ENCODE data around the gene CNKSR3.

CNKSR3 gene

GRCh38 chr6:154513601-154514320 lies 3.3 kb upstream of the CNKSR3 start:
- Mint-ChIP-seq H3K4me1 (peaks cover 9% of the 10 kb centered on the region), H3K4me3 (no peak overlapping the region), H3K36me3 (no peaks in the 10 kb centered on the region), H3K9me3 (no peaks in the 10 kb centered on the region), H3K27me3 (peaks cover 71% of the 10 kb centered on the region), H3K27ac (no peak overlapping the region)
- no peak for ATAC-seq

DNA sequence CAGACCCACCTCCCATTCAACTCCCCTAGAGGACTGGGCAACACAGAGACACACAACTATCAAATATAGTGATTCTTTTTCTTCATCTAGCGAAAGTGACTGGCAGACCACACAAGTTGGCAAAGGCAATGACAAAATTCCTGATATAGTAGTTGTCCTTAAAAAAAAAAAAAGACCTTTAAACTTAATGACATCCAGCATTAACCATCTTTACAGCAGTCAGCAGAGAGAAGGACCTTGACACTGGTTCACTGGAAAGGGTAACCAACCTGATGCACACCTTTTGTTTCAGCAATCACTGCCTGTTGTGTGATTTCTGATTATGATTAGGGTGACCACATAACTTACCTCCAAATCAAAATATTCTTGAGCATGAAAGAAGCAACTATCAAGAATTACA lies 1.7 kb upstream of the CNKSR3 start:
- Mint-ChIP-seq H3K27me3 (peaks cover 78% of the 10 kb centered on the region), H3K9me3 (no peaks in the 10 kb centered on the region), H3K4me3 (no peak overlapping the region), H3K4me1 (peaks cover 9% of the 10 kb centered on the region), H3K27ac (no peak overlapping the region), H3K36me3 (no peaks in the 10 kb centered on the region)
- no peak for ATAC-seq

DNA sequence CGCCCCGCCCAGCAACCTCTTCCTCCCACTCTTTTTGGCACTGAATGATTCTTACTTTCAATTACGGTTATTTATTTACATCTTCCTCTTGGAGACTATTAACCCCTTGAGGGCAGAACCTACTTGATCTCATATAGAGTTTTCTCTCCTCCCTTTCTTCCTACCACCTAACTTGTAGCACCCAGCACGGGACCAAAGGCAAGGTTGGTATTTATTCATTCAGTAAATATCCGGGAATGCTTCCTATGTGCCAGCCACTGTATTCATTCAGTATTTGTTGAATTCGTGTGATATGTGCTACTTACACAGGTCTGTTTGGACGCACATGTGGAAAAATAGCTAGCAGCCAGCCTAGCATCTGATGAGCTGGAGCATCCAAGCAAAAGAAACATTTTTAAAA lies 1.3 kb upstream of the CNKSR3 start:
- Mint-ChIP-seq H3K27me3 (peaks cover 80% of the 10 kb centered on the region), H3K27ac (no peak overlapping the region), H3K4me3 (no peak overlapping the region), H3K36me3 (no peaks in the 10 kb centered on the region), H3K4me1 (peaks cover 9% of the 10 kb centered on the region), H3K9me3 (no peaks in the 10 kb centered on the region)
- ATAC-seq: no peak

DNA sequence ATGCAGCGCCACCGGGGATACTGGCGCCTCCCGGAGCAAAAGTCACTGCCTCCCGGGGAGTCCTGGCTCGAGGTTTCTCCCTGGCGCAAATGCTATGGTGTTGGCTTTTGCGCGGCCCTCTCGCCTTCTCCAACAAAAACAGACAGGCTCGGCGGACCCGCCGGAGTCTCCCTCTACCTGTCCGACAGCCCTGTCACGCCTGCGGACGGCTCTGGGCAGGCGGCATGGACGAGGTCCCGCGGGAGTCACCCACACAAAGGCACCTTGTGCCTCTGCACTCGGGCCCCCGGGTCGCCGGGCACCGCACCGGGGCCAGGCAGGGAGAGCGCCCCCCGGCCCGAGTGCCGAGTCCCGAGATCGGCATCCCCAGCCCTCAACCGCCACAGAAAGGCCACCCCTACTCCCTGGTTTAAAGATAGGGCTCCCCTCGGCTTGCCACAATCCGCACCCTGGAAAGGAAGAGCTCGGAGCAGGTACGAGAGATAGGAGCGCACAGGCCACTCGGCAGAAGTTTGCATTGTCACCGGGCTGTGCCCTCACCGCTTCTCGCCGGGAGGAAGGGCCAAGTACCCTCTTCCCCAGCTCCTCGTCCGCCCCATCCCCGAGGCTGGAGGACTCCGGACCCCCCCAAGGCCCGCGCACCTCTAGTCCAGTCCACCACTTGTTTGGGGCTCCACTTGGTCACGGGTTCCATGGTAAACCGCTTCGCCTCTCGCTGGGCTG lies 903 bp downstream of the CNKSR3 start:
- ATAC-seq: peak; percentile 10
- H3K9me3 Mint-ChIP-seq: no peaks in the 10 kb centered on the region
- peak overlapping the region; percentile 50 for H3K4me3 Mint-ChIP-seq
- H3K27ac Mint-ChIP-seq: no peak overlapping the region
- H3K36me3 Mint-ChIP-seq: no peaks in the 10 kb centered on the region
- H3K27me3 Mint-ChIP-seq: peaks cover 76% of the 10 kb centered on the region
- H3K4me1 Mint-ChIP-seq: peaks cover 9% of the 10 kb centered on the region

DNA sequence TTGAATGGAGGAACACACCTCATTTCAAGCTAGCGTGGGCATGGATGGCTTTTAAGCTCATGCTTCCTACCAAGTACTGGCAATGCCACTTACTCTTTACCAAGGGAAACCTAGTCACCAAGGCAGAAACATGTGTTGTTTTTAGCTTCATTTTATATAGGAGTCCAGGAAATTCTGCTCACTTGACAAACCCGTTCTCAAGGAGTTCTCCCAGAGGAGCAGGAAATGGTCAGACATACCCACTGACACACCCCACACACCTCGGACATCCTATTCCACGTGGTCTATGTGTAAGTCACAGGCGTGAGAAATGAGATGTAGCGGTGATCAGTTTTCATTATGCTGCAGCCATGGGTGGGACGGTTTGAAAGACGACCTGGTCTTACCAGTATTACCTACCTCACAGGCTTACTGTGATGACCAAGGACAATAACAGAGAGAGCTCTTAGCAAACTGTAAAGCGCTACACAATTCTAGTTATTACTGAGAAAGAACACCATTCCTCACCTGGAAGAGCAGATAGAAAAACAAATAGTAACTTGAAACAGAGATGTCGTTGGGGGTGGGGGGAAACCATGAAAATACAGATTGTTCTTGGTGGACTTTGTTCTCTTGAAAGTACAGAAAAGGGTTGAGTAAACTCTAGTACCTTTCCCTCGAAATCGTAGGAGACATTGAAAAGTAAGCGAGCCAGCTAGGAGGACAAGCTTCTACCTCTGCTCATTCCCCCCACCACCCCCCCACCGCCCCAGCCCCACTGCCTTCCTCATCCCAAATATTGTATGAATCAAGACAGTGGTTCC lies 1.7 kb downstream of the CNKSR3 start:
- peaks cover 73% of the 10 kb centered on the region for H3K27me3 Mint-ChIP-seq
- ATAC-seq: no peak
- H3K36me3 Mint-ChIP-seq: no peaks in the 10 kb centered on the region
- no peak overlapping the region for H3K27ac Mint-ChIP-seq
- H3K4me3 Mint-ChIP-seq: no peak overlapping the region
- peaks cover 9% of the 10 kb centered on the region for H3K4me1 Mint-ChIP-seq
- H3K9me3 Mint-ChIP-seq: no peaks in the 10 kb centered on the region

GRCh38 chr6:154506991-154507898 lies 3.2 kb downstream of the CNKSR3 start:
- ATAC-seq: no peak
- no peaks in the 10 kb centered on the region for H3K9me3 Mint-ChIP-seq
- H3K27me3 Mint-ChIP-seq: peaks cover 59% of the 10 kb centered on the region
- peaks cover 9% of the 10 kb centered on the region for H3K4me1 Mint-ChIP-seq
- H3K27ac Mint-ChIP-seq: no peak overlapping the region
- no peak overlapping the region for H3K4me3 Mint-ChIP-seq
- no peaks in the 10 kb centered on the region for H3K36me3 Mint-ChIP-seq

DNA sequence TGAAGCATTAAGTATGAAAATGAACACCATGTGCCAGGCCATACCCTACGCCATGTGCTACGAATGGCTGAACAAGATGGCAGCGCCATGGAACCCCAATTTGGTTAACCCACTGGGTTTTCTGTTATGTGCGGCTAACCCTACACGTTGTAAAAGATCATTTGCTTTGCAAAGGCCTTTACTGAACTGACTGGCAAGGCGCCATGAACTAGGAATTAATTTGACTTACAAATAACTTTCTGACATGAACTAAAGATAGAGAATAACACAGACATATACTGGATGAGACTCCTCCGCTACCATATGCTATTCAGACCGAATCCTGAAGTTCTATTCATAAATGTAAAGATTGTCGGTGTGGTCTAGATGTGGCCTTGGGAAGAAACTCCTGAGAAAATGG lies 3.9 kb downstream of the CNKSR3 start:
- Mint-ChIP-seq H3K27ac (no peak overlapping the region), H3K4me3 (no peak overlapping the region), H3K9me3 (no peaks in the 10 kb centered on the region), H3K4me1 (peaks cover 9% of the 10 kb centered on the region), H3K36me3 (no peaks in the 10 kb centered on the region), H3K27me3 (peaks cover 55% of the 10 kb centered on the region)
- no peak for ATAC-seq

- no peak for ATAC-seq
- Mint-ChIP-seq H3K36me3 (no peaks in the 10 kb centered on the region), H3K27ac (no peak overlapping the region), H3K4me3 (no peak overlapping the region), H3K27me3 (peaks cover 55% of the 10 kb centered on the region), H3K4me1 (peaks cover 9% of the 10 kb centered on the region), H3K9me3 (no peaks in the 10 kb centered on the region)
These were observed 4.4 kb downstream of the CNKSR3 start for GRCh38 chr6:154506108-154506507.

GRCh38 chr6:154504865-154505449 lies 5.5 kb downstream of the CNKSR3 start:
- Mint-ChIP-seq H3K36me3 (no peaks in the 10 kb centered on the region), H3K27me3 (peaks cover 56% of the 10 kb centered on the region), H3K4me3 (no peak overlapping the region), H3K4me1 (peaks cover 9% of the 10 kb centered on the region), H3K27ac (no peak overlapping the region), H3K9me3 (no peaks in the 10 kb centered on the region)
- no peak for ATAC-seq

DNA sequence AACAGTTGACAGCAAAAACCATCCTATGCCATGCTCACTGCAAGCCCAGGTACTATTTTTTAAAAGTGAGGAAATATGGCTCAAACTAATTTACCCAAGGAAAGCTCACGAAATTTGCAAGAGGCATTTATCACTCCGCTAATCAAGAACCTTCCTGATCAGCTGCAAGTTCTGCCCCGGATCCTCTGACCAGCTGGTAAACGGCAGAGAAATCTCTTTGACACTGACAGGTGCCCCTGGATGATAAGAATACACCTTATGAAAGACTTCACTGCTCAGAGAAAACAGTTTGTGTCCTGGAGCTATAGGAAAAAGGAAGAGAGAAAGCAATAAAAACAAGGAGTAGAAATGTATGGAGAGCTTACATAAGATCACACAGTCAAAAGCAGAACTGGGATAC lies 6.4 kb downstream of the CNKSR3 start:
- peaks cover 2% of the 10 kb centered on the region for H3K4me1 Mint-ChIP-seq
- H3K4me3 Mint-ChIP-seq: no peak overlapping the region
- H3K27me3 Mint-ChIP-seq: peaks cover 48% of the 10 kb centered on the region
- no peak overlapping the region for H3K27ac Mint-ChIP-seq
- no peak for ATAC-seq
- no peaks in the 10 kb centered on the region for H3K9me3 Mint-ChIP-seq
- H3K36me3 Mint-ChIP-seq: no peaks in the 10 kb centered on the region

DNA sequence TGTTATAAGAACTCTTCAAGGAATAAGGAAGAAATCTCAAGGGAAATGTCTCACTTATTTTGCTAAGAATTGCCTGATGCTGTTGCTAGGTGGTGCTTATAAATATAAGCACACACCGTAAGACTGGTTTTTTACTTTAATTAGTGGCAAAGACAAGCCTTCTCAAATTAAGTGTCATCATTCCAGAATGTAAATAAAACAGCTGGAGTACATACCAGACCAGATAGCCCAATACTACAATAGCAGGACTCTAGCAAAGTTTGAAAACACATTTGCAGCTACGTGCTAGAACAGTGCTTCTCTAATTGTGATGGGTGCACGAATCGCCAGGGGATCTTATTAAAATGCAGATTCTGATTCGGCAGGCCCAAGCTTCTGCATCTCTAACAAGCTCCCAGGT lies 6.8 kb downstream of the CNKSR3 start:
- no peak for ATAC-seq
- H3K36me3 Mint-ChIP-seq: no peaks in the 10 kb centered on the region
- no peaks in the 10 kb centered on the region for H3K9me3 Mint-ChIP-seq
- no peaks in the 10 kb centered on the region for H3K4me1 Mint-ChIP-seq
- no peak overlapping the region for H3K4me3 Mint-ChIP-seq
- no peak overlapping the region for H3K27ac Mint-ChIP-seq
- peaks cover 44% of the 10 kb centered on the region for H3K27me3 Mint-ChIP-seq

DNA sequence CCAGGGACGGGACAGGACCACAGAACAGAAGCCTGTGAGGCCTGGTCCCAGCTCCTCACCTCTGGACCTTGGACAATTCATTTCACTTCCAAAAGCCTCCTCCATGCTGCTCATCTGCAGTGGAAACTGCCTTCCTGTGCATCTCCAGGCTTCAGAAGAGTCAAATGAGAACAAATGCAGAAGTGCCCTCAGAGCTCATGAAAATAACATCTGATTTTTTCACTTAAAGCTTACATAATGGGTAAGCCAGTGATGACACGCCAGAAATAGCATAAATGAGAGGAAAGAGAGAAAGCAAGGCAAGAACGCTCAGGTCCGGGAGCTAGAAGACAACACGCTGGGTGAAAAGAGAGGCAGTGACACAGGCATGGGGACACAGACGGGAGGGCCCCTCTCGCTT lies 7.9 kb downstream of the CNKSR3 start:
- Mint-ChIP-seq H3K4me1 (no peaks in the 10 kb centered on the region), H3K9me3 (no peaks in the 10 kb centered on the region), H3K4me3 (no peak overlapping the region), H3K27me3 (peaks cover 34% of the 10 kb centered on the region), H3K36me3 (no peaks in the 10 kb centered on the region), H3K27ac (no peak overlapping the region)
- no peak for ATAC-seq

GRCh38 chr6:154501578-154501868 lies 9.0 kb downstream of the CNKSR3 start:
- Mint-ChIP-seq H3K9me3 (no peaks in the 10 kb centered on the region), H3K27ac (no peak overlapping the region), H3K27me3 (peaks cover 24% of the 10 kb centered on the region)

DNA sequence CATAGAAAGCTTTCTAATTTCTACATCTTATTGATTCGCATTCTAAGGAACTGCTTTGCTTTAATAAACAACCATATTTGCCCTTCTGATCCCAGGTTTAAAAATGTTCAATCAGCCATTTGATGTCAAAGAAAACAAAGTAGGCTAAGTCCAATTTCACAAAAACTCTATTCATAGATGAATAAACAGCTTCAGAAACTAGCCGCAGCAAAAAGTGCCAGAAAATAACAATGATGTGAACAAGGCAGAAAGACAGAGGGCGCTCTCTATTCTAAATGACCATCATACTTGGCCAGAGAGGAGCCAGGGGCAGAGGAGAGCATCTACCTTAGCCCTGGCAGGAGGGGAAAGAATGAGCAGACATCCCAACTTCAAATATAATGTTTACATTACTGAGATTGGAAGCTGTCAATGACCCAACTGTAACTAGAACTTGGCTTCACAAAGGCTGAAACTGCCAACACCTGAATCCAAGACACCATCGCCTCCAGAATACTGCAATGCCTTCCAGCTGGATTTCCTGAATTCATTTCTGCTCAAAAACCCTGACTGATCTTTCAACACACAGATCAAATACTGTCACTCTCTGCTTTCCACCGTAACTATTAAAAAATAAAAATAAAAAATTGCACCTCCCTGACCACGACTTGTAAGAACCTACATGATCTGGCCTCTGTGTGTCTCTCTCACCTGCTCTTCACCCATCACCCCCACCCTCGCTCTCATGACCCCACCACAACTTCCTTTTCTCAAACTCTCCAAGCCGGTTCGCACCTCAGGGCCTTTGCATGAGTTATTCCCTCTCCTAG lies 9.5 kb downstream of the CNKSR3 start:
- Mint-ChIP-seq H3K27ac (no peak overlapping the region), H3K4me3 (no peak overlapping the region), H3K36me3 (no peaks in the 10 kb centered on the region), H3K4me1 (no peaks in the 10 kb centered on the region), H3K27me3 (peaks cover 22% of the 10 kb centered on the region), H3K9me3 (no peaks in the 10 kb centered on the region)
- ATAC-seq: no peak

More at GRCh38 chr6:154501578-154501868, 9.0 kb downstream of the CNKSR3 start:
- Mint-ChIP-seq H3K36me3 (no peaks in the 10 kb centered on the region), H3K4me3 (no peak overlapping the region), H3K4me1 (no peaks in the 10 kb centered on the region)
- ATAC-seq: no peak

Measured in stimulated activated memory B cell treated with anti-CD40 and anti-IgM and Interleukin-4, amounts not matched to agents 10 μg/mL and 1 μg/mL and 100 μg/mL, for 72 hours (primary cell).